Measurements from ENCODE around the gene KYNU. TPM values are rescaled to one million over a fixed set of nuclear protein-coding genes. Genes with fewer than 3 reads are reported as not detected.

KYNU gene
- total RNA-seq, 1 experiment from 2014 or later = 0.37 TPM

- no peak for TF ChIP-seq CTCF (conservative IDR thresholded peaks at IDR 0.05)
- no peaks in the 10 kb centered on the region for H3K4me1 ChIP-seq (ENCODE audit: insufficient read depth, low read length)
- no peak overlapping the region for H2BK12ac ChIP-seq (ENCODE audit: insufficient read length, low read depth, low read length)
- H3K27ac Mint-ChIP-seq = no peak overlapping the region
- peaks cover 0 to 2% of the 10 kb centered on the region in 2 experiments; a peak in 2 of 4 replicates for H3K4me1 Mint-ChIP-seq
- no peak overlapping the region for H3T11ph ChIP-seq (ENCODE audit: low read length)
- WGBS (ENCODE audit: extremely low coverage, insufficient read length, low lambda C conversion rate) = no CpG with 5 or more reads among the region's 5 CpGs
- no peak overlapping the region for H3K56ac ChIP-seq (ENCODE audit: insufficient read length, low read depth, low read length)
- H3K79me1 ChIP-seq (ENCODE audit: insufficient read depth, low read depth, low read length, poor library complexity, severe bottlenecking) = no peaks in the 10 kb centered on the region
- H3K4me3 Mint-ChIP-seq = no peak overlapping the region
- H2BK5ac ChIP-seq (ENCODE audit: insufficient read length, low read length) = no peak overlapping the region
- DNase-seq = no peak
- no peak overlapping the region for H3K9ac ChIP-seq (ENCODE audit: extremely low read depth, insufficient read length, low read length)
- no peaks in the 10 kb centered on the region for H3K27me3 Mint-ChIP-seq (ENCODE audit: low read depth)
- no peak overlapping the region for H2AK5ac ChIP-seq (ENCODE audit: insufficient read length, low read length)
- no peak overlapping the region for H2BK15ac ChIP-seq (ENCODE audit: low read depth, low read length)
- H3K79me2 ChIP-seq (ENCODE audit: insufficient read depth, low read length) = no peaks in the 10 kb centered on the region
- H3K14ac ChIP-seq (ENCODE audit: insufficient read depth, low read length) = no peak overlapping the region
- no peak overlapping the region for H2BK120ac ChIP-seq (ENCODE audit: low read depth, low read length, poor library complexity, severe bottlenecking)
- no peak overlapping the region for H4K91ac ChIP-seq (ENCODE audit: insufficient read length, low read depth, low read length)
- no peaks in the 10 kb centered on the region for H3K27me3 ChIP-seq (ENCODE audit: insufficient read depth, low read length)
- no peak overlapping the region for H3K4me2 ChIP-seq (ENCODE audit: insufficient read depth, insufficient read length, low read length)
- H4K8ac ChIP-seq (replicated peaks; ENCODE audit: insufficient read length, low read depth, low read length) = no peak overlapping the region
- H2AFZ ChIP-seq (ENCODE audit: low read length) = no peak overlapping the region
- H2BK20ac ChIP-seq (ENCODE audit: low read depth, low read length, poor library complexity, severe bottlenecking) = no peak overlapping the region
- H3K36me3 Mint-ChIP-seq (ENCODE audit: insufficient read depth in 1 of 3, low read depth in 3 of 3) = peaks cover 0 to 3% (median 0%) of the 10 kb centered on the region in 3 experiments; a peak in 2 of 7 replicates
- no peak overlapping the region for H3K18ac ChIP-seq (ENCODE audit: insufficient read length, low read depth, low read length)
- H4K5ac ChIP-seq (ENCODE audit: insufficient read length, low read depth, low read length) = no peak overlapping the region
- H3K4ac ChIP-seq (ENCODE audit: low read depth, low read length) = no peak overlapping the region
- H3K23me2 ChIP-seq (ENCODE audit: insufficient read length, low read depth, low read length, poor library complexity, severe bottlenecking) = no peaks in the 10 kb centered on the region
- no peaks in the 10 kb centered on the region for H3K9me3 ChIP-seq (ENCODE audit: control insufficient read depth, low read depth, low read length)
- no peaks in the 10 kb centered on the region for H4K20me1 ChIP-seq (ENCODE audit: control insufficient read depth, insufficient read depth, insufficient read length)
- no peaks in the 10 kb centered on the region; a peak in 1 of 5 replicates for H3K9me3 Mint-ChIP-seq
- no peak overlapping the region for H3K27ac ChIP-seq (ENCODE audit: insufficient read length, low read depth, low read length)
- no peak overlapping the region for H3K23ac ChIP-seq (ENCODE audit: insufficient read length, low read depth, low read length)
Observed at GRCh38 chr2:142857256-142858164, 20.0 kb upstream of the KYNU start.

Data from H9 (cell line).